ENCODE measurements around the gene KRTAP10-10.
"Not testable (repeated sequence)": the region's sequence is repeated elsewhere in the genome, so short reads cannot be mapped to it uniquely, and the experiment has no call there.

Gene KRTAP10-10

GRCh38 chr21:44627181-44627822, 9.9 kb upstream of the KRTAP10-10 start:
- not testable (repeated sequence) for DNase-seq

GRCh38 chr21:44627831-44628233, 9.3 kb upstream of the KRTAP10-10 start:
- DNase-seq = not testable (repeated sequence)

GRCh38 chr21:44628707-44629391, 8.3 kb upstream of the KRTAP10-10 start:
- no peak for DNase-seq

DNA sequence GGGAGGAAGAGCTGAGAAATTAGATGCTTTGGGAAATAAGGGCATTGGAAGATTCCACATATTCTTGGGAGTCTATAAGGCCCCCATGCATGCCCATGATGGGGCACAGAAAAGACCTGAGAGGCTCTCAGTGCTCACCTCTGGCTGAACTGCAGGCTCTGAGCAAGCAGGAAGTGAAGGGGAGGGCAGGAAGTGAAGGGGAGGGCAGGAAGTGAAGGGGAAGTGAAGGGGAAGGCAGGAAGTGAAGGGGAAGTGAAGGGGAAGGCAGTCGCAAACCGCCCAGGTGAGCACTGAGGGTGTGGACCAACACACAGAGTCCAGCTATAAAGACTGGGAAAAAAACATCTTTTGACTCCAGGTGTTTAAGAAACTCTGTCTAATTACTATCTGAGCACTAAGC, 6.7 kb upstream of the KRTAP10-10 start:
- no peak for DNase-seq

- DNase-seq = no peak
Measured at GRCh38 chr21:44632067-44632466, 5.1 kb upstream of the KRTAP10-10 start.

GRCh38 chr21:44636209-44637017, 743 bp upstream of the KRTAP10-10 start:
- no peak for DNase-seq

DNA sequence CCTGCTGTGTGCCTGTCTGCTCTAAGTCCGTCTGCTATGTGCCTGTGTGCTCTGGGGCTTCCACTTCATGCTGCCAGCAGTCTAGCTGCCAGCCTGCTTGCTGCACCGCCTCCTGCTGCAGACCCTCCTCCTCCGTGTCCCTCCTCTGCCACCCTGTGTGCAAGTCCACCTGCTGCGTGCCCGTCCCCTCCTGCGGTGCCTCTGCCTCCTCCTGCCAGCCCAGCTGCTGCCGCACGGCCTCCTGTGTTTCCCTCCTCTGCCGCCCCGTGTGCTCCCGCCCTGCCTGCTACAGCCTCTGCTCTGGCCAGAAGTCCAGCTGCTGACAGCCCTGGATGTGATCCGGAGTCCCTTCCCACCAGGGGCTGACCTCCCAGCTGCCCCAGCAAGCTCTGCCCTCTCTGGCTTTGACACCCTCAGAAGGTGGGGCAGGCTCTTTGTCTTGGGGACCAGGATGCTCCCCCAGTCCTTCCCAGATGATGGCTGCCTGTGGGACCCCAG, 744 bp downstream of the KRTAP10-10 start:
- not testable (repeated sequence) for DNase-seq

DNA sequence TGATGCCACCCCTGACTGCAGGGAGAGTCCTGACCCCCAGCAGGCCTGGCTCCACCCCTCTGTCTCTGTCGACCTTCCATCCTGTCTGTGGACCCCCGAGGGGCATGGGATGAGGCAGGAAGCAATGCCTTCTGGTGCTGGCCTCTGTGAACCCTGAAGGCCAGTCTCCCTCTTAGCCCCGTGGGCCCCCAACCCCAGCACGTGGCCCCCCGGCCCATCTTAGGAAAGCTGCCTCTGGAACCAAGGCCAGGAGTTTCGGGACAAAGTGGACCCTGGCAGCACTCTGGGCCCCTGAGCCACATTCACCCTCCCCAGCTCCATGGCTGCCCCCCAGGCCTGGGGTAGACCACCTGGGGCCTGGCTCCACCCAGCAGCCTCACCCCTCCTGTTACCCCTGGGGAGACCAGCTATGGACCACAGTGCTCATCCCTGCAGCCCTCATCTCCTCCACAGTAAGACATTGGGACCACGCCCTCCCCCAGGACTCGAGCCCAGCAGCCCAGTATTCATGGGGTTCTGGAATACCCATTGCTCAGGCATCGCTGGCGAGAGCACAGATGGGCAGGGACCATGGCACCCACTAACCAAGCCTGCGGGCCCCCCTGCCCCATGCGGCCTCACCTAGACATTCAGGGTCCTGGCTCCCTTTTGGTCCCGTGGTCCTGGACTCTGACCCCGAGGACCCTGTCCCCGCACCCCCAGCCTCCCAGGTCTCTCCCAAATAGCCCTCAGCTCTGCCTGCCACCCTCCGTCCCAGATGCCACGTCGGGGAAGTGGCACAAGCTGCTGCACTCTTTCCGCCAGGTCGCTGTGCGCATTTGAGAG, 1.6 kb downstream of the KRTAP10-10 start:
- not testable (repeated sequence) for DNase-seq

GRCh38 chr21:44639331-44639655, 2.1 kb downstream of the KRTAP10-10 start:
- DNase-seq = no peak

- DNase-seq = no peak
Measured at GRCh38 chr21:44640761-44641160, 3.6 kb downstream of the KRTAP10-10 start.

DNA sequence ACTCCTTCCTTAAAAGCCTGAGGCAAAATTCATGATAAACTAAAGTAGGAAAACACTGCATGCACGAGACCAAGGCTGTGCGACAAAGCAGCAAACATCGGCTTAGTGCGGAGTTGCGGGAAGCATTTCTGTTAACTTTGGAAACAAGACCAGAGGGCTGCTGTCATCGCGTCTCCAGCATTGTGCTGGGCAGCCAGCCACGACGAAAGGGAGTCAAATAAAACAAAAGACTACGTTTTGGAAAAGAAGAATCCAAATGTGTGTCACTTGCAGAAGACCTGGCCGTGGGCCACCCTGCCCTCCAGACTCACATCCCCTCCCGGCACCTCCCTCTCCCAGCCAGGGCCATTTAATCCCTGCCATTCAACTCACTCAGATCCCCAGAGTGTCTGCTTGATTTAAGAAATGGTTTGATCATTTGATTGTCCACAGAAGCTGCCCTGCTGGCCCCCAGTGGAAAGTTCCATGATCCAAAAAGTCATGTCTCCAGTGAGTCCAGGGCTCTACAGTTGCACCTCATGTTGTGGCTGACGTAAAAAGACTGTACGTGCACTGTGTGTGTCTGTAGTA, 6.7 kb downstream of the KRTAP10-10 start:
- no peak for DNase-seq

GRCh38 chr21:44644878-44645277, 7.7 kb downstream of the KRTAP10-10 start:
- DNase-seq = no peak

DNA sequence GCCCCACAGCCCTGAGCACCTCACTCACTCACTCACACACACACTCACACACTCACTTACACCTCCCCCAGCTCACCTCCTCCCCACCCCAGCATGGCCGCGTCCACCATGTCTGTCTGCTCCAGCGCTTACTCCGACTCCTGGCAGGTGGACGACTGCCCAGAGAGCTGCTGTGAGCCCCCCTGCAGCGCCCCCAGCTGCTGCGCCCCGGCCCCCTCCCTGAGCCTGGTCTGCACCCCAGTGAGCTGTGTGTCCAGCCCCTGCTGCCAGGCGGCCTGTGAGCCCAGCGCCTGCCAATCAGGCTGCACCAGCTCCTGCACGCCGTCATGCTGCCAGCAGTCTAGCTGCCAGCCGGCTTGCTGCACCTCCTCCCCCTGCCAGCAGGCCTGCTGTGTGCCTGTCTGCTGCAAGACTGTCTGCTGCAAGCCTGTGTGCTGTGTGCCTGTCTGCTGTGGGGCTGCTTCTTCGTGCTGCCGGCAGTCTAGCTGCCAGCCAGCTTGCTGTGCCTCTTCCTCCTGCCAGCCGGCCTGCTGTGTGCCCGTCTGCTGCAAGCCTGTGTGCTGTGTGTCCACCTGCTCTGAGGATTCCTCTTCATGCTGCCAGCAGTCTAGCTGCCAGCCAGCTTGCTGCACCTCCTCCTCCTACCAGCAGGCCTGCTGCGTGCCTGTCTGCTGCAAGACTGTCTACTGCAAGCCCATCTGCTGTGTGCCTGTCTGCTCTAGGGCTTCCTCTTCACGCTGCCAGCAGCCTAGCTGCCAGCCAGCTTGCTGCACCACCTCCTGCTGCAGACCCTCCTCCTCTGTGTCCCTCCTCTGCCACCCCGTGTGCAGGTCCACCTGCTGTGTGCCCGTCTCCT, 9.4 kb downstream of the KRTAP10-10 start, which contains the start of gene KRTAP10-11:
Gene KRTAP10-11 (plus strand): TSS at position 49 of the 856 bp plus-strand sequence. CDS start 45 bp downstream, at position 94.
- not testable (repeated sequence) for DNase-seq

GRCh38 chr21:44647222-44647552, 10.0 kb downstream of the KRTAP10-10 start:
- no peak for DNase-seq

GRCh38 chr21:44648557-44649311, 11.6 kb downstream of the KRTAP10-10 start:
- DNase-seq = no peak

- DNase-seq = no peak
Measured at GRCh38 chr21:44649521-44650100, 12.5 kb downstream of the KRTAP10-10 start.

DNA sequence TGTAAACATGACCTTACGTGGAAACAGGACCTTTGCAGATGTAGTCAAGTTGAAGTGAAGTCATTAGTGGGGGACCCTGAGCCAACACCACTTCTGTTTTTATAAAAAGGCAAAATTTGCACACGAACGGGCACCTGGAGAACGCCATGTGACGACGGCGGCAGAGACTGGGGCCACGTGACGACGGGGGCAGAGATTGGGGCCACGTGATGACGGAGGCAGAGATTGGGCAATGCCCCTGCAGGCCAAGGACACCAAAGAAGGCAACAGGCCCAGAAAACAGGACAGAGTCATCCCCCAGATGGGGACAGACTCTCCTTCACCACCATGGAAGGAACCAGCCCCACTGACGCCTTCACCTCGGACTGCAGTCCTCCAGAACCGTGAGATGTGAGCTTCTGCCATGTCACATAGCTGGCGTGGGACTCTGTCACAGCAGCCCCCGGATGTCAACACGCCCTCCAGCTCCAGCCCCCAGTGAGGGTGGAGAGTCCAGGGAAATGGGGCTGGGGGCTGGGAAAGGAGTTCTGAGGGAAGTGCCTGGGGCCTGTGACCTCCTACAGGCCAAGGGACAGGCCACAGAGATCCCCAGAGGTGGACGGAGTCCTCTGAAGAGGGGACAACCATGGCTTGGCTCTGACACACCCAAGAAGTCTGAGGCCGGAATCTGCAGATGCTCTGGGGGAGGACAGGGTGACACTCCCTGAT, 13.3 kb downstream of the KRTAP10-10 start:
- no peak for DNase-seq

GRCh38 chr21:44650973-44651675, 14.0 kb downstream of the KRTAP10-10 start:
- no peak for DNase-seq

DNA sequence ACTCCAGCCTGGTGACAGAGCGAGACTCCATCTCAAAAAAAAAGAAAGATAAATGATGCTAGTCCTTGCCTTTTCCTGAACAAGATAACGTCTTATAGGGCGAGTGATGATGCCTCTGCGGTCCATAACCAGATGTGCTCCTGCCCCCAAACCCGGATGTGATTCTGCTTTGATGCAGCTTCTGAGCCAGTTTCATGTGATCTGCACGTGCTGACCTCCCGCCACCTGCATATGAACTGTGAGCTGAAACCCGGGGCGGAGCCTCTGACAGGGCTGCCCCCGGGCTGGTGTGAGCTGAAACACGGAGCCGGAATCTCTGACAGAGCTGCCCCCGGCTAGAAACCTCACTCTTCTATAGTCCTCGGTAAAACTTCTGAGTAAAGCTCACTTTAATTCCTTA, 16.0 kb downstream of the KRTAP10-10 start:
- no peak for DNase-seq
